ENCODE results near the gene ZSWIM6.

DNA sequence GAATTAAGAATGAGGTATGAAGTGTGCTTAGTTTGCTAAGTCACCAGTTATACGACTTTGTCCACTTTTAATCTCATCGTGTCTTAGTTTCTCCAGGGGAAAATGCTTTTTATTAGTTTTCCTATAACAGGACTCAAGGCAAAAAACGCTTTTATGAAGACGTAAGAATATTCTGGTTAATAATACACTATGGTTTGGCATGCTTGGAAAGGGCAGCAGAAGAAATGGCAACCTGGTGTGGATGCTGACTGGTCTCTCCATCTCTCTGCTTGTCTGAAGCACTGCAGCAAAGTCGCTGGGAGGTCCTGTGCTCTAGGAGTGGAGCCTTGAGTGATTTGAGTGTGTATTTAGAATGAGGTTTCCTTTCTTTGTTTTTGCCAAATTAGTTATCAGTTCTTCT, 78.8 kb downstream of the ZSWIM6 start:
- no peak for TF ChIP-seq LEF1 (IDR thresholded peaks at IDR 0.05; ENCODE audit: borderline replicate concordance)
- TF ChIP-seq ARNT (IDR thresholded peaks at IDR 0.05): no peak
- no peak for TF ChIP-seq L3MBTL2 (conservative IDR thresholded peaks at IDR 0.05)
- TF ChIP-seq SP1 (IDR thresholded peaks at IDR 0.05): no peak
- TF ChIP-seq SUZ12 (IDR thresholded peaks at IDR 0.05): no peak
- TF ChIP-seq NFRKB (IDR thresholded peaks at IDR 0.05): no peak
- no peak for TF ChIP-seq FOXK2 (IDR thresholded peaks at IDR 0.05)
- no peak for TF ChIP-seq FOXM1 (IDR thresholded peaks at IDR 0.05; ENCODE audit: borderline replicate concordance)
- no peak for TF ChIP-seq FOXA1 (IDR thresholded peaks at IDR 0.05)
- TF ChIP-seq TARDBP (IDR thresholded peaks at IDR 0.05): no peak
- TF ChIP-seq ELF4 (IDR thresholded peaks at IDR 0.05): no peak
